PFSK-1 (cell line): ENCODE measurements around the gene NDUFA11.

Source experiments
- FOXP2 ChIP-seq: optimal IDR thresholded peaks from 2 replicates; pipeline ENCODE3; 2011; ENCODE audit warnings: borderline replicate concordance, control low read depth, inconsistent platforms; ENCODE audit not compliant: insufficient read depth; ENCODE audit errors: extremely low read length, extremely low read depth
- POLR2AphosphoS5 ChIP-seq: IDR thresholded peaks from 2 replicates; pipeline ENCODE4 v1.6.1; 2012; ENCODE audit warnings: low read depth, mild to moderate bottlenecking, control low read depth, low read length, moderate library complexity
- SIN3A ChIP-seq: IDR thresholded peaks from 2 replicates; pipeline ENCODE4 v1.6.1; 2012; ENCODE audit warnings: mild to moderate bottlenecking, low read length, moderate library complexity, borderline replicate concordance; ENCODE audit not compliant: insufficient read depth
- TAF1 ChIP-seq: IDR thresholded peaks from 2 replicates; pipeline ENCODE4 v1.6.1; 2012; ENCODE audit warnings: low read length, control low read depth, borderline replicate concordance; ENCODE audit not compliant: insufficient read depth
- TF ChIP-seq, protein P1 (sequence below), 2 experiments: IDR thresholded peaks; 2 replicates each; pipeline versions ENCODE4 v1.6.1 to v1.8.0; 2011 to 2012; ENCODE audit warnings: low read depth in 2 of 2, low read length in 2 of 2, control low read depth in 1 of 2, inconsistent platforms in 1 of 2, mild to moderate bottlenecking in 1 of 2, moderate library complexity in 1 of 2; ENCODE audit not compliant: insufficient read depth in 1 of 2

The NDUFA11 gene

DNA sequence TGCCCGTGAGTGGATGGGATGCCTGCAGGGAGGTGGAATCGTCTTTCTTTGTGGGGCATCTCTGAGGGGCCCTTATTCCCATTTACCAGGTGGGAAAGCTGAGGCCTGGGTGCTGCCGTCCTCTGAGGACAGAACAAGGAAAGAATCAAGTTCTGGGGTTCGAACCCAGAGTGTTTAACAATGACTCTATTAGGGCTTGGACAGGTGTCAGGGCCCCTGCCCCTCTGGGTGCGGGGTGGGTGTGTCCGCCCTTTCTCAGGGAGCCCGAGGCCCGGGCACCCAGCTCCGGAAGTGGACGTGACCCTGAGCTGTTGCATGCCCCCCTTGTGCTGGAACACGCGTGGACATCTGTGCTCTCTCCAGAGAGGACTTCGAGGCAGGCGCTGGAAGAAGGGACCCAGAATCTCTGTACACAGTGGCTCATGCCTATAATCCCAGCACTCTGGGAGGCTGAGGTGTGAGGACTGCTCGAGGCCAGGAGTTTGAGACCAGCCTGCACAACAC is 10.8 kb downstream of the NDUFA11 start:
- TF ChIP-seq, protein P1, sequence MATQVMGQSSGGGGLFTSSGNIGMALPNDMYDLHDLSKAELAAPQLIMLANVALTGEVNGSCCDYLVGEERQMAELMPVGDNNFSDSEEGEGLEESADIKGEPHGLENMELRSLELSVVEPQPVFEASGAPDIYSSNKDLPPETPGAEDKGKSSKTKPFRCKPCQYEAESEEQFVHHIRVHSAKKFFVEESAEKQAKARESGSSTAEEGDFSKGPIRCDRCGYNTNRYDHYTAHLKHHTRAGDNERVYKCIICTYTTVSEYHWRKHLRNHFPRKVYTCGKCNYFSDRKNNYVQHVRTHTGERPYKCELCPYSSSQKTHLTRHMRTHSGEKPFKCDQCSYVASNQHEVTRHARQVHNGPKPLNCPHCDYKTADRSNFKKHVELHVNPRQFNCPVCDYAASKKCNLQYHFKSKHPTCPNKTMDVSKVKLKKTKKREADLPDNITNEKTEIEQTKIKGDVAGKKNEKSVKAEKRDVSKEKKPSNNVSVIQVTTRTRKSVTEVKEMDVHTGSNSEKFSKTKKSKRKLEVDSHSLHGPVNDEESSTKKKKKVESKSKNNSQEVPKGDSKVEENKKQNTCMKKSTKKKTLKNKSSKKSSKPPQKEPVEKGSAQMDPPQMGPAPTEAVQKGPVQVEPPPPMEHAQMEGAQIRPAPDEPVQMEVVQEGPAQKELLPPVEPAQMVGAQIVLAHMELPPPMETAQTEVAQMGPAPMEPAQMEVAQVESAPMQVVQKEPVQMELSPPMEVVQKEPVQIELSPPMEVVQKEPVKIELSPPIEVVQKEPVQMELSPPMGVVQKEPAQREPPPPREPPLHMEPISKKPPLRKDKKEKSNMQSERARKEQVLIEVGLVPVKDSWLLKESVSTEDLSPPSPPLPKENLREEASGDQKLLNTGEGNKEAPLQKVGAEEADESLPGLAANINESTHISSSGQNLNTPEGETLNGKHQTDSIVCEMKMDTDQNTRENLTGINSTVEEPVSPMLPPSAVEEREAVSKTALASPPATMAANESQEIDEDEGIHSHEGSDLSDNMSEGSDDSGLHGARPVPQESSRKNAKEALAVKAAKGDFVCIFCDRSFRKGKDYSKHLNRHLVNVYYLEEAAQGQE (IDR thresholded peaks at IDR 0.05; ENCODE audit: insufficient read depth in 1 of 2, low read depth in 2 of 2, low read length in 2 of 2) = no peak
- TF ChIP-seq POLR2AphosphoS5 (no peak), TAF1 (no peak), SIN3A (no peak), FOXP2 (no peak)

DNA sequence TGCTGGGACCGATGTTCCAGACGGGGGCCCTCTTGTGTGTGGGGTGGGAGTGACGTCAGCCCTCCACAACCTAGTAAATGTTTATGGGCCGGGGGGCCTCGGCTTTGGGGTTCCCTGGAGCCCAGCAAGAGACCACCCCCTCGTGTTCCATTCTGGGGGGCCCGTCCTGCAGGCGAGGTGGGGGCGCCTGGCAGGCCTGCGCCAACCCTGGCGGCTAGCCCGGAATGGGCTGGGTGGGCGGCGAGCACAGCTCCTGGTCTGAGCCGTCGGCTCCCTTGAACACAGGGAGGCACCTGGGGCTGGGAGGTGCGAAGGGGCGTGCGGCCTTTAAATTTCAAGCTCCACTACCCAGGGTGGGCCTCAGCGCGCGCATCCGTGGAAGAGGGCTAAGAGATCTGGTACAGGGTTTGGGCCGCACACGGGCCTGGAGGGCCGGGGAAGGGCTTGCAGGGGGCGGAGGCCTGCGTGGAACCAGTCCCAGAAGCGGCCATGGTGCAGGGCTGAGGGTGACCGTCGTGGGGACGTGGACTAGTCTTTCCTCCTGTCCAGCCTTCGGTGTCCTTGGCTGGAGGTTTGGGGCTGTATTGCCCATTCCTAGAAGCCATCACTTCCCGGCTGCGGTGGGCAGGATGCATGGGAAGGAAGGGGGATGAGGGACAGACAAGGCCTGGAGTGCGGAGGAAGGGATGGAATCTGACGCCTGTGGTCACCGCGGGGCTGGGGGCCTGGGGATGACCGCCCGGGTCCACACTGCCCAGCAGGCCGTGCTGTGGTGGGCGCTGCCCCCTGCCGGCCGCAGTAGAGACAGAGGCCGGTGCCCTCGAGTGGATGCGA is 11.4 kb downstream of the NDUFA11 start:
- TF ChIP-seq FOXP2 = no peak
- TF ChIP-seq SIN3A = no peak
- TF ChIP-seq, protein P1 (IDR thresholded peaks at IDR 0.05; ENCODE audit: insufficient read depth in 1 of 2, low read depth in 2 of 2, low read length in 2 of 2) = no peak
- no peak for TF ChIP-seq POLR2AphosphoS5
- TF ChIP-seq TAF1 = no peak

DNA sequence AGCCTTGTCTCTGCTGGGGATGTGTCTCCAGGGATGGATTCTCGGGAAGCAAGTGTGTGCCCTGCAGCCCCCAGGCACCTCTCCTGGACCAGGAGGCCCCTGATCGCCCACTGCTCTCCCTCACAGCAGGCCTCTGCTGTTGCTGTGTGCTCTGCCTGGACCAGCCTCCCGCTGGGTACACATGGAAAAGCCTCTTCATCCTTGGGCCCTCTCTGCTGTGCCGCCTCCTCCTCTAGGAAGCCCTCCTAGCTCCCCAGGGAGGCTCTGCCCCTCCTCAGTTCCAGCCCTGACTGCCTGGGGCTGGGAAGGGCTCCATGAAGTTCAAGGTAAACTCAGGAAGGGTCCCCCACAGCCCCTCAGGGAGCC is 12.0 kb downstream of the NDUFA11 start:
- no peak for TF ChIP-seq TAF1
- no peak for TF ChIP-seq SIN3A
- no peak for TF ChIP-seq FOXP2
- no peak for TF ChIP-seq POLR2AphosphoS5
- TF ChIP-seq, protein P1 (IDR thresholded peaks at IDR 0.05; ENCODE audit: insufficient read depth in 1 of 2, low read depth in 2 of 2, low read length in 2 of 2) = no peak

DNA sequence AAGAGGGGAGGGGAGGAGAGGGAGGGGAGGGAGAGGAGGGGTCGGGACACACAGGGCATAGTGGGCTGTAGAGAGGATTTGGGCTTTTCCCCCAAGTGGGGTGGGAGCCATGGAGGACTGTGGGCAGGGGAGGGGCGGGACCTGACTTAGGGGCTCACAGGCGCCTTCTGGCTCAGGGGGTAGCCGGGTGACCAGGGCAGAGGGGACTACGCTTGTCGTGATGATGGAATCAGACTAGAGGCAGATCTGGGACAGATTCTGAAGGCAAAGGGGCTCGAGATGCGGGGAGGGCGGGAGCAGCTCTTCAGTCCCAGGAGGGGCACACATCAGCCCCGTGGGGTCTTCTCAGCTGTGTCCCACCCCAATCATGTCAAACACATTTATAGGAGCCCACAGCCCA is 13.5 kb downstream of the NDUFA11 start:
- TF ChIP-seq FOXP2 (no peak), TAF1 (no peak), SIN3A (no peak), POLR2AphosphoS5 (no peak)
- TF ChIP-seq, protein P1 (IDR thresholded peaks at IDR 0.05; ENCODE audit: insufficient read depth in 1 of 2, low read depth in 2 of 2, low read length in 2 of 2) = no peak
